Chondrocyte (in vitro differentiated cells): ENCODE measurements around the gene PRPH2. TPM values are rescaled to one million over a fixed set of nuclear protein-coding genes. Genes with fewer than 3 reads are reported as not detected.

Experiments used
- DNase-seq: peaks from one replicate; pipeline ENCODE4 v3.0.0; 2021; ENCODE audit warnings: mixed read lengths, low spot score
- H3K27ac Mint-ChIP-seq: one replicate; pipeline ENCODE4 v1.8.0; 2021; ENCODE audit warnings: mild to moderate bottlenecking, moderate library complexity, mixed read lengths; ENCODE audit not compliant: unreplicated experiment
- H3K27me3 Mint-ChIP-seq: 2 replicates; pipeline ENCODE4 v1.8.0; 2021; ENCODE audit warnings: low read depth, mixed read lengths
- H3K36me3 Mint-ChIP-seq: 2 replicates; pipeline ENCODE4 v1.8.0; 2021; ENCODE audit warnings: low read depth, mixed read lengths
- H3K4me1 Mint-ChIP-seq: 2 replicates; pipeline ENCODE4 v1.8.0; 2021; ENCODE audit warnings: low read depth, mild to moderate bottlenecking, mixed read lengths
- H3K4me3 Mint-ChIP-seq: one replicate; pipeline ENCODE4 v1.8.0; 2021; ENCODE audit warnings: mild to moderate bottlenecking, moderate library complexity, mixed read lengths; ENCODE audit not compliant: unreplicated experiment
- H3K9me3 Mint-ChIP-seq: 2 replicates; pipeline ENCODE4 v1.8.0; 2021; ENCODE audit warnings: low read depth, mixed read lengths
- CTCF ChIP-seq: fragments of 200-600 bp; sonication (generic); IDR thresholded peaks from 2 replicates; pipeline ENCODE4 v1.5.0; 2021; ENCODE audit warnings: antibody characterized with exemption, mild to moderate bottlenecking, moderate library complexity
- total RNA-seq: library from RNA; stranded (reverse); gene quantifications from 3 replicates; pipeline ENCODE4 v1.2.1, GENCODE V29; 2021

Gene PRPH2
- total RNA-seq, 1 donor from 2014 or later: not detected

- Mint-ChIP-seq H3K9me3 (no peaks in the 10 kb centered on the region), H3K4me3 (no peak overlapping the region), H3K36me3 (no peaks in the 10 kb centered on the region), H3K4me1 (peaks cover 11% of the 10 kb centered on the region), H3K27ac (no peak overlapping the region), H3K27me3 (no peaks in the 10 kb centered on the region)
- no peak for DNase-seq
- TF ChIP-seq CTCF: no peak
Observed at GRCh38 chr6:42764911-42765648, 42.7 kb upstream of the PRPH2 start.

GRCh38 chr6:42762950-42763349, 40.6 kb upstream of the PRPH2 start:
- Mint-ChIP-seq H3K9me3 (no peaks in the 10 kb centered on the region), H3K4me1 (peaks cover 11% of the 10 kb centered on the region), H3K27me3 (no peaks in the 10 kb centered on the region), H3K36me3 (peaks cover 4% of the 10 kb centered on the region), H3K4me3 (no peak overlapping the region), H3K27ac (no peak overlapping the region)
- DNase-seq: no peak
- no peak for TF ChIP-seq CTCF

GRCh38 chr6:42762426-42762859, 40.0 kb upstream of the PRPH2 start:
- Mint-ChIP-seq H3K4me3 (no peak overlapping the region), H3K27me3 (no peaks in the 10 kb centered on the region)

GRCh38 chr6:42761287-42762067, 39.1 kb upstream of the PRPH2 start:
- TF ChIP-seq CTCF: no peak
- Mint-ChIP-seq H3K27me3 (no peaks in the 10 kb centered on the region), H3K36me3 (peaks cover 4% of the 10 kb centered on the region), H3K27ac (no peak overlapping the region), H3K4me1 (peaks cover 10% of the 10 kb centered on the region), H3K9me3 (no peaks in the 10 kb centered on the region), H3K4me3 (no peak overlapping the region)
- DNase-seq: no peak

More at GRCh38 chr6:42762426-42762859, 40.0 kb upstream of the PRPH2 start:
- Mint-ChIP-seq H3K27ac (no peak overlapping the region), H3K36me3 (peaks cover 4% of the 10 kb centered on the region), H3K9me3 (no peaks in the 10 kb centered on the region), H3K4me1 (peaks cover 11% of the 10 kb centered on the region)
- TF ChIP-seq CTCF: no peak
- no peak for DNase-seq

- no peaks in the 10 kb centered on the region for H3K9me3 Mint-ChIP-seq
- DNase-seq: no peak
Observed at GRCh38 chr6:42758756-42759430, 36.5 kb upstream of the PRPH2 start.

More at GRCh38 chr6:42758756-42759430, 36.5 kb upstream of the PRPH2 start:
- no peak overlapping the region for H3K27ac Mint-ChIP-seq
- H3K4me3 Mint-ChIP-seq: no peak overlapping the region
- H3K36me3 Mint-ChIP-seq: peaks cover 4% of the 10 kb centered on the region
- no peaks in the 10 kb centered on the region for H3K4me1 Mint-ChIP-seq
- H3K27me3 Mint-ChIP-seq: no peaks in the 10 kb centered on the region
- TF ChIP-seq CTCF: no peak
